AG04450 (cell line): ENCODE results near the gene SPON1. TPM values are rescaled to one million over a fixed set of nuclear protein-coding genes. Genes with fewer than 3 reads are reported as not detected.

Source experiments
- CTCF ChIA-PET: fragments of 300-600, 350-600 bp; formaldehyde crosslinking; extraction: SDS; loops from one replicate; lab custom pipeline; 2022; ENCODE audit warnings: antibody characterized with exemption, inconsistent platforms; lab: Charles Lee
- POLR2A ChIA-PET: fragments of 350-600 bp; formaldehyde crosslinking; extraction: SDS; loops from one replicate; lab custom pipeline; 2021; ENCODE audit warnings: antibody characterized with exemption, inconsistent platforms; lab: Yijun Ruan, JAX
- DNase-seq: peaks from one replicate; pipeline ENCODE4 v3.0.0-alpha.2; 2011; ENCODE audit warnings: low read depth, low spot score
- H3K27ac ChIP-seq: one replicate; pipeline ENCODE4 v1.5.1; 2012; ENCODE audit warnings: low read depth, low read length, control low read depth
- H3K27me3 ChIP-seq: one replicate; pipeline ENCODE4 v1.6.0; 2012; ENCODE audit warnings: low read length; ENCODE audit not compliant: control insufficient read depth, insufficient read depth
- H3K4me3 ChIP-seq: 2 replicates; pipeline ENCODE4 v1.5.1; 2011; ENCODE audit warnings: mild to moderate bottlenecking, low read depth, low read length, control low read depth
- H3K9me3 ChIP-seq: 2 replicates; pipeline ENCODE4 v1.5.1; 2012; ENCODE audit warnings: low read length; ENCODE audit not compliant: control insufficient read depth, insufficient read depth
- CTCF ChIP-seq: IDR thresholded peaks from 2 replicates; pipeline ENCODE4 v1.5.1; 2011; ENCODE audit warnings: low read depth, low read length, control low read depth, inconsistent platforms
- polyA plus RNA-seq: library from polyadenylated mRNA; depleted of rRNA; stranded (reverse); fragments of >200 nt; gene quantifications from 2 replicates; pipeline ENCODE4 v1.2.3, GENCODE V29; 2011

The SPON1 gene
- polyA plus RNA-seq, 1 experiment, result 0.53 TPM

- Histone ChIP-seq H3K27me3 (no peaks in the 10 kb centered on the region), H3K4me3 (no peak overlapping the region), H3K27ac (no peak overlapping the region), H3K9me3 (no peaks in the 10 kb centered on the region)
- no peak for DNase-seq
- TF ChIP-seq CTCF, result no peak
- CTCF ChIA-PET, result interaction anchor here (0.6 kb wide), 1 partner anchor 43 kb away, joined by 3 read pairs; no protein-coding TSS in a partner anchor
- POLR2A ChIA-PET, result no interaction called here
These were observed 227.4 kb downstream of the SPON1 start for GRCh38 chr11:14189874-14190273.

GRCh38 chr11:14190992-14191778 lies 228.7 kb downstream of the SPON1 start:
- Histone ChIP-seq H3K9me3 (no peaks in the 10 kb centered on the region), H3K4me3 (no peak overlapping the region), H3K27me3 (no peaks in the 10 kb centered on the region), H3K27ac (no peak overlapping the region)
- no peak for DNase-seq
- ChIA-PET CTCF (no interaction called here), POLR2A (no interaction called here)
- no peak for TF ChIP-seq CTCF

- ChIA-PET CTCF (interaction anchor here (0.8 kb wide), 2 partner anchors 45 to 237 kb away, joined by 3 to 4 read pairs; no protein-coding TSS in a partner anchor), POLR2A (no interaction called here)
- Histone ChIP-seq H3K27ac (no peak overlapping the region), H3K27me3 (no peaks in the 10 kb centered on the region), H3K9me3 (no peaks in the 10 kb centered on the region), H3K4me3 (no peak overlapping the region)
- no peak for DNase-seq
- no peak for TF ChIP-seq CTCF
These were observed 231.1 kb downstream of the SPON1 start for GRCh38 chr11:14193644-14194043.

GRCh38 chr11:14202251-14203196 lies 240.0 kb downstream of the SPON1 start:
- H3K4me3 ChIP-seq, result no peak overlapping the region
- no peaks in the 10 kb centered on the region for H3K9me3 ChIP-seq
- TF ChIP-seq CTCF, result no peak
- no peak for DNase-seq
- no peaks in the 10 kb centered on the region for H3K27me3 ChIP-seq
- POLR2A ChIA-PET, result no interaction called here
- H3K27ac ChIP-seq, result no peak overlapping the region
- CTCF ChIA-PET, result interaction anchor here (1.3 kb wide), 1 partner anchor 54 kb away, joined by 7 read pairs; no protein-coding TSS in a partner anchor
